OCI-LY3 (cell line): ENCODE results near the gene F2RL3.

Experiments
- CTCF ChIP-seq: fragments of 200-600, 300-600 bp; sonication (generic); IDR thresholded peaks from 2 replicates; pipeline ENCODE4 v1.5.1; 2014; ENCODE audit warnings: antibody characterized with exemption, low read length, low read depth
- EZH2phosphoT487 ChIP-seq: fragments of 200-600 bp; shearing (Covaris generic); IDR thresholded peaks from 2 replicates; pipeline ENCODE4 v1.6.1; 2018; ENCODE audit warnings: antibody characterized with exemption, mixed run types, low read depth

GRCh38 chr19:16859626-16860025, 29.2 kb upstream of the F2RL3 start:
- TF ChIP-seq EZH2phosphoT487 (no peak), CTCF (no peak)
